ENCODE data around the gene ANKRD12. TPM values are rescaled to one million over a fixed set of nuclear protein-coding genes. Genes with fewer than 3 reads are reported as not detected.

The ANKRD12 gene
- total RNA-seq, 1 experiment from 2014 or later, result 19.1 TPM

- H3K9ac ChIP-seq (ENCODE audit: low read length), result no peak overlapping the region
- DNase-seq (no peak), ATAC-seq (no peak)
- no peaks in the 10 kb centered on the region for H3K9me2 ChIP-seq (replicated peaks; ENCODE audit: low read length)
- POLR2A ChIA-PET (ENCODE audit: unreplicated experiment), result no interaction called here
- H2AFZ ChIP-seq (ENCODE audit: low read length), result no peak overlapping the region
- peaks cover 38% of the 10 kb centered on the region; the same call in 1 of the 2 replicates for H3K79me2 ChIP-seq (ENCODE audit: low read length)
- intact Hi-C loops (cut with micrococcal nuclease), result no loop called here
- no peaks in the 10 kb centered on the region for H3K27me3 ChIP-seq (ENCODE audit: low read length)
- peaks cover 11% of the 10 kb centered on the region for H3F3A ChIP-seq (ENCODE audit: low read length, unreplicated experiment)
- no peak for TF ChIP-seq EZH2phosphoT487 (IDR thresholded peaks at IDR 0.05; ENCODE audit: borderline replicate concordance, low read length)
- no peak for TF ChIP-seq EZH2 (IDR thresholded peaks at IDR 0.05; ENCODE audit: low read length, unreplicated experiment)
- no peak overlapping the region for H3K27ac ChIP-seq (ENCODE audit: low read length)
- H3K9me3 ChIP-seq (ENCODE audit: low read length), result no peaks in the 10 kb centered on the region
- H3K4me1 ChIP-seq (ENCODE audit: insufficient read depth, low read length), result peaks cover 22% of the 10 kb centered on the region
- H3K4me2 ChIP-seq (ENCODE audit: low read length), result no peak overlapping the region
- CTCF ChIA-PET, result no interaction called here
- peaks cover 72% of the 10 kb centered on the region for H3K36me3 ChIP-seq (ENCODE audit: low read depth, low read length)
- peaks cover 3% of the 10 kb centered on the region; the same call in 1 of the 2 replicates for H4K20me1 ChIP-seq (ENCODE audit: low read length)
- BruUV-seq (replicated peaks), result no TSS peak
- H3K4me3 ChIP-seq (ENCODE audit: low read length), result no peak overlapping the region
Observed at GRCh38 chr18:9130195-9130594, 6.4 kb upstream of the ANKRD12 start.

GRCh38 chr18:9130806-9131205 lies 5.8 kb upstream of the ANKRD12 start:
- Histone ChIP-seq H3K36me3 (ENCODE audit: low read depth, low read length) (peaks cover 66% of the 10 kb centered on the region), H3K27me3 (ENCODE audit: low read length) (no peaks in the 10 kb centered on the region), H3K27ac (ENCODE audit: low read length) (no peak overlapping the region), H3K9me2 (replicated peaks; ENCODE audit: low read length) (no peaks in the 10 kb centered on the region), H3K4me1 (ENCODE audit: insufficient read depth, low read length) (peaks cover 27% of the 10 kb centered on the region), H3K4me2 (ENCODE audit: low read length) (no peak overlapping the region), H4K20me1 (ENCODE audit: low read length) (peaks cover 3% of the 10 kb centered on the region; the same call in 1 of the 2 replicates), H2AFZ (ENCODE audit: low read length) (no peak overlapping the region), H3K9ac (ENCODE audit: low read length) (no peak overlapping the region), H3K9me3 (ENCODE audit: low read length) (no peaks in the 10 kb centered on the region), H3K79me2 (ENCODE audit: low read length) (peaks cover 33% of the 10 kb centered on the region; the same call in 1 of the 2 replicates), H3K4me3 (ENCODE audit: low read length) (no peak overlapping the region), H3F3A (ENCODE audit: low read length, unreplicated experiment) (peaks cover 11% of the 10 kb centered on the region)
- DNase-seq (no peak), ATAC-seq (peak; percentile 51)
- POLR2A ChIA-PET (ENCODE audit: unreplicated experiment), result no interaction called here
- TF ChIP-seq CTCF (conservative IDR thresholded peaks at IDR 0.05; ENCODE audit: low read depth, low read length), result no peak
- no peak for TF ChIP-seq EZH2 (IDR thresholded peaks at IDR 0.05; ENCODE audit: low read length, unreplicated experiment)
- TF ChIP-seq EZH2phosphoT487 (IDR thresholded peaks at IDR 0.05; ENCODE audit: borderline replicate concordance, low read length), result no peak
- intact Hi-C loops (cut with micrococcal nuclease), result no loop called here
- CTCF ChIA-PET, result no interaction called here
- BruUV-seq (replicated peaks), result no TSS peak

- Histone ChIP-seq H3F3A (ENCODE audit: low read length, unreplicated experiment) (peaks cover 11% of the 10 kb centered on the region), H3K9ac (ENCODE audit: low read length) (no peak overlapping the region), H4K20me1 (ENCODE audit: low read length) (peaks cover 3% of the 10 kb centered on the region; the same call in 1 of the 2 replicates), H3K79me2 (ENCODE audit: low read length) (peaks cover 32% of the 10 kb centered on the region), H3K9me2 (replicated peaks; ENCODE audit: low read length) (no peaks in the 10 kb centered on the region), H3K4me1 (ENCODE audit: insufficient read depth, low read length) (peaks cover 27% of the 10 kb centered on the region), H3K4me3 (ENCODE audit: low read length) (no peak overlapping the region), H2AFZ (ENCODE audit: low read length) (no peak overlapping the region), H3K27me3 (ENCODE audit: low read length) (no peaks in the 10 kb centered on the region), H3K36me3 (ENCODE audit: low read depth, low read length) (peaks cover 51% of the 10 kb centered on the region), H3K4me2 (ENCODE audit: low read length) (no peak overlapping the region), H3K9me3 (ENCODE audit: low read length) (no peaks in the 10 kb centered on the region), H3K27ac (ENCODE audit: low read length) (no peak overlapping the region)
- no TSS peak for BruUV-seq (replicated peaks)
- ChIA-PET POLR2A (ENCODE audit: unreplicated experiment) (no interaction called here), CTCF (no interaction called here)
- DNase-seq, result no peak
- no peak for ATAC-seq
- TF ChIP-seq EZH2 (IDR thresholded peaks at IDR 0.05; ENCODE audit: low read length, unreplicated experiment), result no peak
- no peak for TF ChIP-seq CTCF (conservative IDR thresholded peaks at IDR 0.05; ENCODE audit: low read depth, low read length)
- no peak for TF ChIP-seq EZH2phosphoT487 (IDR thresholded peaks at IDR 0.05; ENCODE audit: borderline replicate concordance, low read length)
- intact Hi-C loops (cut with micrococcal nuclease), result no loop called here
Observed at GRCh38 chr18:9132628-9133027, 4.0 kb upstream of the ANKRD12 start.
